HG02571 (cell line): ENCODE measurements around the gene S1PR2.
A peak's percentile ranks its signal among the peaks of the same experiment; 100 is the strongest.

Experiments used
- ATAC-seq: cut with Tn5 transposase; IDR thresholded peaks from one replicate; pipeline ENCODE4 v1.9.1; 2021; ENCODE audit warnings: mild to moderate bottlenecking, moderate library complexity; ENCODE audit not compliant: unreplicated experiment

S1PR2 gene, protein sequence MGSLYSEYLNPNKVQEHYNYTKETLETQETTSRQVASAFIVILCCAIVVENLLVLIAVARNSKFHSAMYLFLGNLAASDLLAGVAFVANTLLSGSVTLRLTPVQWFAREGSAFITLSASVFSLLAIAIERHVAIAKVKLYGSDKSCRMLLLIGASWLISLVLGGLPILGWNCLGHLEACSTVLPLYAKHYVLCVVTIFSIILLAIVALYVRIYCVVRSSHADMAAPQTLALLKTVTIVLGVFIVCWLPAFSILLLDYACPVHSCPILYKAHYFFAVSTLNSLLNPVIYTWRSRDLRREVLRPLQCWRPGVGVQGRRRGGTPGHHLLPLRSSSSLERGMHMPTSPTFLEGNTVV

DNA sequence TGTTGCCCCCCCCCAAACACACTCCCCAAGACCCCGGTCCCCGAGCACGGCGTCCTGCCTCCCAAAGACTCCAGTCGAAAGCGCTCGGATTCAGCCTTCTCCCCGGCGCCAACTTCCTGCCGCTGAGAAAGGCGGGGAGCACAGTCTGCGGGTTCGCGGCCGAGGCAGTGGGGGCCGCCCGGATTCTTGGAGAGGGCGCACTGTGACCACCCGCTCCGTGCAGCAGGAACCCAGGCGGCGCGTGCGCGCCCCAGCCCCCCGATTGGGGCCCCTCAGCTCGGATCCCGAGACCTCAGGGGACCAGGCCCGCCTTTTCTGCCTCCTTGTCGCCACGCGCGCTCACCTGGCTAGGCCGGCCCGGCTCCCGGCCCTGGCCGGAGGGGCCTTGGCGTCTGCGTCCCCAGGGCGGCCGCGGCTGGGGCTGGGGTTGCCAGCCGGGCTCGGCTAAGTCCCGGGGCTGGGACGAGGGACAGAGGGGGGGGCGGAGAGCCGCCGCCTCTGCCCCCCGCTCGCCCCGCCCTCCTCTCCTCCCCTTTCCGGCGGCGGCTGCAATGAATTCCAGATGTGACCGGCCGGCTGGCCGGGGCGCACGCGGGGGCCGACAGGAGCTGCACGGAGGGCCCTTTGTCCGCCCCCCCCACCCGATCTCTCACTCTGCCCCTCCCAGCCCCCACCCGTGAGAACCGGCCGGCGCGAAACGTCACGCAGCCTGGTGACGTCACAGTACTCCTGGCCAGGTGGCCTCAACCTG, at the start of gene S1PR2:
TSS of gene S1PR2 (minus strand) at position 471 of the 751 bp plus-strand sequence. CDS start 6,426 bp downstream, outside the sequence.
- peak; percentile 30 for ATAC-seq

DNA sequence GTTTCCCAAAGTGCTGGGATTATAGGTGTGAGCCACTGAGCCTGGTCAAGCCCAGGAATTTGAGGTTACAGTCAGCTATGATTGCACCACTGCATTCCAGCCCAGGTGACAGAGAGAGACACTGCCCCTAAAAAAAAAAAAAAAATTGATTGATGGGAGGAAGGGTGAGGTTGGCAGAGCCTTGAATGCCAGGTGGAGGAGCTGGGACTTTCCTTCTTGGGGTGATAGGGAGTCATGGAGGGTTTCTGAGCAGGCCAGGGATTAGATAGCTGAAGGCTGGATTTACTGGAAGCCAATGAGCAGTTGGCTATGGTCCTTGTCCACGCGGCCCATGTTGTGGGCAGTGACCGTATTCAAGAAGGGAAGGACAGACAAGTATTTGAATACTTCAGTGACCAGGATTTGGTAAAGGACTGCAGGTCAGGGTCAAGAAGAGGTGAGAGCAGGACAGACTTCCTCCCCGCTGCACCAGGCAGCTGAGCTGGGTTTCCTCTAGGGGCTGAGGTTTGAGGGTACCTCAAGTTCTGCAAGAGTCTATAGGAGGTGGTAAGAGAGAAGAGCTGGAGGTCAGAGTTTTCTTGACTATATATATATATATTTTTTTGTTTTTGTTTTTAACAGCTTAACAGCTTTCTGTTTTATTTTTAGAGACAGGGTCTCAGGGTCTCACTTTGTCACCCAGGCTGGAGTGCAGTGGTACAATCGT, 48.8 kb upstream of the S1PR2 start:
- no peak for ATAC-seq

DNA sequence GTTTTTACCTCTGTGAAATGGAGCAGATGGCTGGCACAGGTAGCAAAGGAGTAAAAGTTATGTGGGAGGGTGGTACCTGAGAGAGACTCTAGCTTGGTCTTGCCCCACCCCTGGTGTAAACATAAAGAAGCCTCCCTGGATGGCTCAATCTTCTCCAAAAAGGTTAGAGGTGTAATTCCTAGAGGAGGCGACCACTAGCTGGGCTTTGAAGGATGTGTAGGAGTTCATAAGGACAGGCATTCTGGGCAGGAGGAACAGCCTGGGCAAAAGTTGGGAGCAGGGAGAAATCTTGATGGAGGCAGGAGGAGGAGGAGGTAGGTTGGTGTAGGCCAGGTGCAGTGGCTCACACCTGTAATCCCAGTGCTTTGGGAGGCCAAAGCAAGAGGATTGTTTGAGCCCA, 47.8 kb upstream of the S1PR2 start:
- no peak for ATAC-seq

DNA sequence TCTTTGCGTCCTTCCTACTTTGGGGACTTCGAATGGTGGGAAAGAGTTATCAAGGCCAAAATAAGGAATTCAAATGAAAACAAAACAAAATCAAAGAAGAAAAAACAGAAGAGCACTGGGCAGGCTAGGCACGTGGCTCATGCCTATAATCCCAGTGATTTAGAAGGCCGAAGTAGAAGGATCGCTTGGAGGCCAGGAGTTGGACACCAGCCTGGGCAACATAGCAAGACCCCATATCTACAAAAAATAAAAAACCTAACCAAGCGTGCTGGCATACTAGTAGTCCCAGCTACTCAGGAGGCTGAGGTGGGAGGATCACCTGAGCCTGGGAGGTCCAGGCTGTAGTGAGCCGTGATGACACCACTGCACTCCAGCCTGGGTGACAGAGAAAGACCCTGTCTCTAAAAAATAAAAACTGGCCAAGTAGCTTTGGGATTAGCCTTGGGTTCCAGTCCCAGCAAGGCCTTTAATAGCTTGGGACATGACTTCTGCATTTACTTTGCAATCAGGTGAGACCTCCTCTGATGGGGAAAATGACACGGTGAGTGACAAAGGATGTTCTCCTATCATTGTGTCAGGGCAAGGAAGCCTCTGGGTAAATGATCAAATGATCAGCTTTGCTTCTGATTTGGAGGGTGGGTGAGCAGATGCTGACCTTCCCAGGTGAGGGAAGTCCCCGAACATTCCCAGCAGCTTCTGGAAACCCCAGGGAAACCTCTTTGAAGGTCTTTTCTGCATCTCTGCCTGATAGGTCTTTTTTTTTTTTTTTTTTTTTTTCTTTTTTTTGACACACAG, 46.9 kb upstream of the S1PR2 start:
- ATAC-seq = no peak

DNA sequence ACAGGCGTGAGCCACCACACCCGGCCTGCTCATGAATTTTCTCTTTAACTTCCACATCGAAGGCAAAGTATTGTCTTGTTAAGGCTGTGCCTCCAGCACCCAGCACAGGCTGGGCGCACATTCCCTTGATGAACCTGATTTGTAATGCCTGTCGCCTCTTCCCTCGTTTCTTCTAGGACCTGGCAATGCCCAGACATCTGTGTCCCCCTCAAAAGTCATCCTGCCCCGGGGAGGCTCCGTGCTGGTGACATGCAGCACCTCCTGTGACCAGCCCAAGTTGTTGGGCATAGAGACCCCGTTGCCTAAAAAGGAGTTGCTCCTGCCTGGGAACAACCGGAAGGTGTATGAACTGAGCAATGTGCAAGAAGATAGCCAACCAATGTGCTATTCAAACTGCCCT, 43.5 kb upstream of the S1PR2 start:
- no peak for ATAC-seq

DNA sequence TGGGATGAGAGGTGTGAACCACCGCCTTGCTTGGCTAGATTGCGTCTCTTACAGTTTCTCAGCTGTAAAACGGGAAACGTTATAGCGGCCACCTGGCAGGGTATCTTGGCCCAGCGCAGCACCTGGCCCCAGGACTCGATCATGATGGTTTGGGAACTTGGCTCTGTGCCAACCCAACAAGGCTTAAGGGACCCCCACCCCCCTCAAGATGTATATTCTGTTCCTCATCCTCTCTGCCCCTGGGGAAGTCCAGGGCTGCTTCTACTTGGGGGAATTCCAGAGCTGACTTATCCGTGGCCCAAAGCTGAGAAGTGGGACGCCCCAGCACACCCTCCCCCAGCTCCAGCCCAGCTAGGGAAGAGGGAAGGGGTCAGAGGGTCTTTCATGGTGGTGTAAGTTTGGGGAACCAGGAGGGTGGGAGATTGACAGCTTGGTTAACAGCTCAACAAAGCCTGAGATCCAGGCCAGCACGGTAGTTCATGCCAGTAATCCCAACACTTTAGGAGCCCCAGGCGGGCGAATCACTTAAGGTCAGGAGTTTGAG, 40.5 kb upstream of the S1PR2 start:
- ATAC-seq = peak; percentile 24

DNA sequence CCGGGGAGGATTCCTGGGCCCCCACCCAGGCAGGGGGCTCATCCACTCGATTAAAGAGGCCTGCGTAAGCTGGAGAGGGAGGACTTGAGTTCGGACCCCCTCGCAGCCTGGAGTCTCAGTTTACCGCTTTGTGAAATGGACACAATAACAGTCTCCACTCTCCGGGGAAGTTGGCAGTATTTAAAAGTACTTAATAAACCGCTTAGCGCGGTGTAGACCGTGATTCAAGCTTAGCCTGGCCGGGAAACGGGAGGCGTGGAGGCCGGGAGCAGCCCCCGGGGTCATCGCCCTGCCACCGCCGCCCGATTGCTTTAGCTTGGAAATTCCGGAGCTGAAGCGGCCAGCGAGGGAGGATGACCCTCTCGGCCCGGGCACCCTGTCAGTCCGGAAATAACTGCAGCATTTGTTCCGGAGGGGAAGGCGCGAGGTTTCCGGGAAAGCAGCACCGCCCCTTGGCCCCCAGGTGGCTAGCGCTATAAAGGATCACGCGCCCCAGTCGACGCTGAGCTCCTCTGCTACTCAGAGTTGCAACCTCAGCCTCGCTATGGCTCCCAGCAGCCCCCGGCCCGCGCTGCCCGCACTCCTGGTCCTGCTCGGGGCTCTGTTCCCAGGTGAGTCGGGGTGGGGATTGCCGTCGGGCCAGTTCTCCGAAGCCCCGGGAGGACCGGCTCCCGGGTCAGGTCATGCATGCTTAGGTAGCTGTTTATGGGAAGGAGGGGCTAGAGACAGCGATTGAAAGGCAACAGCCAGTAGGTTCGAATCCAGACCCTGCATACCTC, 39.7 kb upstream of the S1PR2 start, which contains the start of gene ICAM1:
TSS of gene ICAM1 (plus strand) at position 505 of the 779 bp plus-strand sequence. CDS start at position 545, 40 bp downstream.
- peak; percentile 42 for ATAC-seq

DNA sequence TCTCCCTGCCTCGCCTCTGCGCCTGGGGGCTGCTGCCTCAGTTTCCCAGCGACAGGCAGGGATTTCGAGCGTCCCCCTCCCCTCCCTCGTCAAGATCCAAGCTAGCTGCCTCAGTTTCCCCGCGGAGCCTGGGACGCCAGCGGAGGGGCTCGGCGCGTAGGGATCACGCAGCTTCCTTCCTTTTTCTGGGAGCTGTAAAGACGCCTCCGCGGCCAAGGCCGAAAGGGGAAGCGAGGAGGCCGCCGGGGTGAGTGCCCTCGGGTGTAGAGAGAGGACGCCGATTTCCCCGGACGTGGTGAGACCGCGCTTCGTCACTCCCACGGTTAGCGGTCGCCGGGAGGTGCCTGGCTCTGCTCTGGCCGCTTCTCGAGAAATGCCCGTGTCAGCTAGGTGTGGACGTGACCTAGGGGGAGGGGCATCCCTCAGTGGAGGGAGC, 39.1 kb upstream of the S1PR2 start:
- ATAC-seq = peak; percentile 26

DNA sequence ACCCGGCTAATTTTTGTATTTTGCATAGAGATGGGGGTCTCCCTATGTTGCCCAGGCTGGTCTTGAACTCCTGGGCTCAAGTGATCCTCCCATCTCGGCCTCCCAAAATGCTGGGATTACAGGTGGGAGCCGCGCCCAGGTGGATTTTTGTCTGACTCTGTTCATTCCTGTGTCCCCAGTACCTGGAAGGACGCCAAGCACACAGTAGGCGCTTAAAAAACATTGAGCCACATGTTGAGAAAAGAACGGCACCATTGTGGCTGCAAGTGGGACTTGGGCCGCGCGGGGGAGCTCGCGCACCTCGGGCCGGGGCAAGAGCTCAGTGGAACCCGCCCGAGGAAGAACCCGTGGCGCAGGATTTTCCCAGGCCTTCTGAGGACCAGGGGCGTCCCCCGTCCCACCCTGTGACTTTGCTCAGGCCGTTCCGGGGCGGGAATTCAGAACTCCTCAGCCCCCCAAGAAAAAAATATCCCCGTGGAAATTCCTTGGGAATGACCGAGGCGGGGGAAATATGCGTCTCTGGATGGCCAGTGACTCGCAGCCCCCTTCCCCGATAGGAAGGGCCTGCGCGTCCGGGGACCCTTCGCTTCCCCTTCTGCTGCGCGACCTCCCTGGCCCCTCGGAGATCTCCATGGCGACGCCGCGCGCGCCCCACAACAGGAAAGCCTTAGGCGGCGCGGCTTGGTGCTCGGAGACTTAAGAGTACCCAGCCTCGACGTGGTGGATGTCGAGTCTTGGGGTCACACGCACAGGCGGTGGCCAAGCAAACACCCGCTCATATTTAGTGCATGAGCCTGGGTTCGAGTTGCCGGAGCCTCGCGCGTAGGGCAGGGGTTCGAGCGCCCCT, 38.4 kb upstream of the S1PR2 start:
- ATAC-seq = no peak

DNA sequence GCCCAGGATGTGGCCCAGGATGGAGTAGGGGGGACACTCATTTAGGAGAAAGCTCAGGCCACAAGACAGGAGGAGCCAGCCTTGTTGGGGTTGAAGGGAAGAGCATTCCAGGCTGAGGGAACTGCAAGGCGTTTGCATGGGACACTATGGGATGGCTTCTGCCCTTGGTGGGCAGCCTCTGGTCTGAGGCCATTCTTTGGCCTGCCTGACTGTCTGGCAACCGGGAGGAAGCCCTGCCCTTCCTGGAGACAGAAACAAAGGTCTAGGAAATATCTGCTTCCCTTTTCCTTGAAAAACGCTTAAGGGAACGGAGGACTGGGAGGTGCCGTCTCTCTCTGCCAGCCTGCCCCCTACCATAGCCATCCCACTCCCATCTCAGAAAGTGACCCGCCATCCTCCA, 36.9 kb upstream of the S1PR2 start:
- ATAC-seq = no peak

DNA sequence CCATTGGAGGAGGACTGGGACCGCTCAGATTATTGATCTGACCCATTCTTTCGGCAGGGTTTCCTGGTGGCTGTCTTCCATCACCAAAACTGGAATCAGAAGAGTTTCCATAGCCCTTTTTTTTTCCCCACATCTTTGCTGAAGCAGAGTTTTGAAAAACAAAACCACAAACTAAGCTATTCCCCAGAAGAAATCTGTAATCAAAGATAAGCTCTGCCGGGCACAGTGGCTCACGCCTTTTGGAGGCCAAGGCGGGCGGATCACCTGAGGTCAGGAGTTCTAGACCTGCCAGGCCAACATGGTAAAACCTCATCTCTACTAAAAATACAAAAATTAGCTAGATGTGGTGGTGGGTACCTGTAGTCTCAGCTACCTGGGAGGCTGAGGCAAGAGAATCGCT, 35.6 kb upstream of the S1PR2 start:
- ATAC-seq = no peak

DNA sequence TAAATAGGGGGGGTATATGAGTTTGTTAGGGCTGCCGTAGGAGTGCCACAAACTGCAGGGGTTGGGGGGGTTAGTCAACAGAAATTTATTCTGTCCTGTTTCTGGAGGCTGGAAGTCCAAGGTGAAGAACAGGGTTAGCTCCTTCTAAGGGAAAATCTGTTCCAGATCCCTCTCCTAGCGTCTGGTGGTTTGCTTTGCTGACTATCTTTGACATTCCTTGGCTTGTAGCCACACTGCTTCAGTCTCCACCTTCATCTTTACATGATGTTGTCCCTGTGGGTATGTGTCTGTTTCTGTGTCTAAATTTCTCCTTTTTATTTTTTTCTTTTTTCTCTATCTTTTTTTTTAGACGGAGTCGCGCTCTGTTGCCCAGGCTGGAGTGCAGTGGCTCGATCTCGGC, 31.6 kb upstream of the S1PR2 start:
- ATAC-seq = no peak

DNA sequence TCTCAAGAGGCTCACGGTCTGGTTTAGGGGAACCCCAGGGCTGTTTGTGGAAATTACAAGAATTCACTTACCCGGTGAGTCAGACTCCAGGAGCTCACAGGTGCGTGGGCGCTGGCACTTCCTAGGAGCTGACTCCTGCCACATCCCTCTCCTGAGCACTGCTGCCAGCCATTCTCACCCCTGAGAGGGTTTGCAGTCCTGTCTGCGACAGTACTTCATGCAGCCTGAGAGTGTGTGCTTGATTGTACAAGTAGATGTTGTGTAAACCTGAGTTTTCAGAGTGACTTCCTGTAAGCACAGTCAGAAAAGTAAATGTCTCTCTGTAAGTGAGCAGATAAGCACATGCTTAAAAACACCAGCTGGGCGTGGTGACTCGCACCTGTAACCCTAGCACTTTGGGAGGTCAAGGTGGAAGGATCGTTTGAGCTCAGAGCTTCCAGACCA, 29.0 kb upstream of the S1PR2 start:
- ATAC-seq = no peak

DNA sequence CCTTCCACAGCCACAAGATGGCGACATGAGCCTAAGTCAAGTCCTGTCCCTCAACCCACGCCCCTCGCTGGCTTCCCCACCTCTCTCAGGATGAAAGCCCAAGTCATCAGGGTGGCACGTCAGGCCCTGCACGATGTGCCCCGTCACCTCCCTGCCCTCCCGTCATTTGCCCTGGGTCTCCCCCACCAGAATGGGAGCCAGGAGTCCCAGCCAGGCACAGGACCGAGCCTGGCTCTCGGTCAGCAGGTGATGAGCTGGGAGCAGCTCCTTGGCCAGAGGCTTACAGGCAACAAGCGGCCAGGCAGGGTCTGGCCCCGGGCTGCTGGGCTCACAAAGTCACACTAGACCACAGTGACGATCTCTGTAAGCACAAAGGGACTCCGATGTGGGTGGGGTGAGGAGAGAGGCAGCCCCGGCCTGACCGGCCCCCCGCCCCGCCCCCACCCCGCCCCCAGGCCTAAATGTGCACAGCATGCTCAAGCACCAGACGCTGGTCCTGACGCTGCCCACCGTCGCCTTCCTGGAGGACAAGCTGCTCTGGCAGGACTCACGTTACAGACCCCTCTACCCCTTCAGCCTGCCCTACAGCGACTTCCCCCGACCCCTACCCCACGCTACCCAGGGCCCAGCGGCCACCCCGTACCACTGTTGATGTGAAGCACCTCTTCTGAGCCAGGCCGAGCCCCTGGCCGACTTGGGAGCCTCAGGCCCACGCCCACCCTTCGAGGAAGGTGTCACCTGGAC, 28.2 kb upstream of the S1PR2 start:
- no peak for ATAC-seq

DNA sequence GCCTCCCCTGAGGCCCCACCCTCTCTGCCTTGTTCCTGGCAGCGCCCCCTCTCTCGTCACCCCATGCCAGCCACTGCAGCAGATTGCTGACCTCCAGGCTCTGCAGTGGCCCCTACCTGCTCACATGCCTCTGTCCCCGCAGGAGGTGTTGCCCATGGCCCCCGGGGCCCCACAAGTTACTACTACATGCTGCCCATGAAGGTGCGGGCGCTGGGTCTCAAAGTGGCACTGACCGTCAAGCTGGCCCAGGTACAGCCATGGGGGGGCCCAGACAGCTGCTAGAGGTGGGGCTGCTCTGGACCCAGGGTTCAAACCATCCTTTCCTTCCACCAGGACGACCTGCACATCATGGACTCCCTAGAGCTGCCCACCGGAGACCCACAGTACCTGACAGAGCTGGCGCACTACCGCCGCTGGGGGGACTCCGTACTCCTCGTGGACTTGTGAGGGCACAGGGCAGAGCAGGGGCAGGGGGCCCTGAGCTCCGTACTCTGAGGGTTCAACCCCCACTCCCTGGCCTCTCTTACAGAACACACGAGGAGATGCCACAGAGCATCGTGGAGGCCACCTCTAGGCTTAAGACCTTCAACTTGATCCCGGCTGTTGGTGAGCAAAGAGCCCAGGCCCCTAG, 27.1 kb upstream of the S1PR2 start:
- no peak for ATAC-seq

DNA sequence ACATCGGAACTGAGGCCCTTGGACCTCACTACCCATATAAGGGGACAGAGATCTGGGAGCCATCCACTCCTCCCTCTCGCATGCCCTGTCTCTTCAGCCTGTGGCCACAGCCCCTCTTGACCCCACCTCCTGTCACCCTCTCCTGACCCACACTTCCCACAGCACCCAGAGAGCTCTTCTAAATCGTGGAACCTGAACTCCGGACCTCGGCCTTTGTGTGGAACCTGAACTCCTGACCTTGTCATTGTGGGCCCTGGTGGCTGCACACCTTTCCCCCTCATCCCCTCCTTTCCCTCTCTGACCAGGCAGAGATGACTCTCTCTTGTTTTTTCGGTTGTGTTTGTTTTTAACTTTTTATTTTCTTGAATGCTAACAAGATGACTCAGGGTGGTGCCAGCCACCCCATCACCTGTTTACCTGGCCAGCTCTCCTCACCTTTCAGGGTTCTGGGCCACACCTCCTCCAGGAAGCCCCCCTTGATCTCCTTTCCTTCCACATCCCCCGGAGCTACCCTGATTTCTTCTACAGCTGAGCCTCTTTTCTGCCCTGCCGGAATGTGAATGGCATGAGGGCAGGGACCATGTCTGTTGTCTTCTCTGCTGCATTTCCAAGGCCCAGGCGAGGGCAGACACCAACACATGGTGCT, 26.0 kb upstream of the S1PR2 start:
- no peak for ATAC-seq

DNA sequence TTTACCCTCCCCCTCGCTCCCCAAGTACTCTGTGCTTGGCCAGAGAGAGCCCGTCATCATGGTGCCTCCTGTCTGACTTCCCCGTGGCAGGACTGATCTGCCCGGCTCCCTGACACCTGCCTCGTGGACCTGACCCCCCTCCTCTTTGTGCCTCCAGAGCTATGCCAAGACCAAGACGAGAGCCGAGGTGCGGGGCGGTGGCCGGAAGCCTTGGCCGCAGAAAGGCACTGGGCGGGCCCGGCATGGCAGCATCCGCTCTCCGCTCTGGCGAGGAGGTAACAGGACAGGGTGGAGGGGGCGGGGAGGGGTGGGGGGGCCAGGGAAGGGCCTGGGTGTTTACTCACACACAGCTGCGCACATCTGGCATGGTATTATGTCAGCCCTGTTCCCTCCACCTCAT, 25.4 kb upstream of the S1PR2 start:
- no peak for ATAC-seq
